SU-DHL-6 (cell line): Measurements from ENCODE around the gene EIF1.

Source experiments
- H2AFZ ChIP-seq: fragments of 200-600 bp; sonication (generic); 2 replicates; pipeline ENCODE4 v1.6.1; 2014; ENCODE audit warnings: low read depth, mild to moderate bottlenecking, moderate library complexity, mixed read lengths, antibody characterized with exemption, low read length; ENCODE audit not compliant: severe bottlenecking
- H3F3A ChIP-seq: fragments of 200-600 bp; shearing (Covaris generic); 2 replicates; pipeline ENCODE4 v1.6.0; 2016; ENCODE audit warnings: antibody characterized with exemption, mild to moderate bottlenecking; ENCODE audit not compliant: insufficient read depth
- H3K27ac ChIP-seq: fragments of 200-600 bp; sonication (generic); 2 replicates; pipeline ENCODE4 v1.5.1; 2016; ENCODE audit warnings: low read depth, mild to moderate bottlenecking, low read length, moderate library complexity, mixed read lengths
- H3K27me3 ChIP-seq: fragments of 200-600 bp; sonication (generic), shearing (Covaris generic); 2 replicates; pipeline ENCODE4 v1.6.0; 2014; ENCODE audit warnings: mild to moderate bottlenecking, low read length
- H3K36me3 ChIP-seq: fragments of 200-600 bp; sonication (generic); 2 replicates; pipeline ENCODE4 v1.6.1; 2014; ENCODE audit warnings: mild to moderate bottlenecking, low read length, mixed read lengths
- H3K4me2 ChIP-seq: fragments of 300-600, 200-600 bp; shearing (Covaris generic), sonication (generic); 2 replicates; pipeline ENCODE4 v1.6.0; 2014; ENCODE audit warnings: low read length, low read depth, mild to moderate bottlenecking; ENCODE audit not compliant: poor library complexity, severe bottlenecking
- H3K4me3 ChIP-seq: fragments of 200-600 bp; sonication (generic); 2 replicates; pipeline ENCODE4 v1.5.1; 2014; ENCODE audit warnings: antibody characterized with exemption, low read length, mild to moderate bottlenecking, mixed read lengths; ENCODE audit not compliant: insufficient read depth, poor library complexity, severe bottlenecking
- H3K79me2 ChIP-seq: fragments of 200-600 bp; sonication (generic); 2 replicates; pipeline ENCODE4 v1.6.1; 2014; ENCODE audit warnings: mild to moderate bottlenecking, low read length, moderate library complexity; ENCODE audit not compliant: insufficient read depth
- H3K9ac ChIP-seq: fragments of 200-600 bp; sonication (generic); 2 replicates; pipeline ENCODE4 v1.7.0; 2014; ENCODE audit warnings: mild to moderate bottlenecking, low read length
- H3K9me2 ChIP-seq: fragments of 200-600 bp; sonication (generic); replicated peaks from 2 replicates; pipeline ENCODE4 v1.6.1; 2014; ENCODE audit warnings: low read length; ENCODE audit not compliant: insufficient read depth
- H3K9me3 ChIP-seq: fragments of 200-600 bp; sonication (generic); 2 replicates; pipeline ENCODE4 v1.6.1; 2014; ENCODE audit warnings: low read length, mixed read lengths; ENCODE audit not compliant: insufficient read depth
- H4K20me1 ChIP-seq: fragments of 200-600 bp; sonication (generic); 2 replicates; pipeline ENCODE4 v1.6.1; 2014; ENCODE audit warnings: low read depth, mild to moderate bottlenecking, antibody characterized with exemption, low read length, moderate library complexity, mixed read lengths
- CTCF ChIP-seq: fragments of 200-600 bp; sonication (generic); IDR thresholded peaks from one replicate; pipeline ENCODE4 v1.5.1; 2017; ENCODE audit warnings: antibody characterized with exemption, mild to moderate bottlenecking, low read length, moderate library complexity; ENCODE audit not compliant: insufficient read depth, poor library complexity, severe bottlenecking
- EZH2phosphoT487 ChIP-seq: fragments of 200-600 bp; sonication (generic), shearing (Covaris generic); conservative IDR thresholded peaks from 2 replicates; pipeline ENCODE4 v1.6.1; 2018; ENCODE audit warnings: mild to moderate bottlenecking, antibody characterized with exemption, low read length, moderate library complexity, mixed read lengths

The EIF1 gene

DNA sequence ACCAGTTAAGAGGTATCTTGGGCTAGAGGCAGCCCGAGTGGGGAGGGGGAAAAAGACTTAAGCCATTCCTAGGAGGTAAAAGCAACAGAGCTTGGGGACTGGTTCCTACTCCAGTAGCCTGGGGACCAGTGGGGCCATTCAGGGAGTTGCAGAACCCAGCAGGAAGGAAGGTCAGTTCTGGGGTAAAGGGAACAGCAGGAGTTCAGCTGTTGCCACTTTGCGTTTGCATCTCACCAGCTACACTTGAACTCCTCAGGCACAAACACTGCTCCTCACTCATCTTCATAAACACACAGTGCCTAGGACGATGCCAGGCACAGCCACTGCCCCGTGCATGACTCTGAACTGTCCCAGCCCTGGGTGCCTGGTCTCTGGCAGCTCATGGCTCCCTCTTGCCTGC is 41.8 kb downstream of the EIF1 start:
- no peak overlapping the region for H3K4me2 ChIP-seq
- H3K9me2 ChIP-seq, result no peaks in the 10 kb centered on the region
- TF ChIP-seq EZH2phosphoT487, result no peak
- TF ChIP-seq CTCF, result no peak
- H2AFZ ChIP-seq, result no peak overlapping the region
- no peaks in the 10 kb centered on the region for H3K79me2 ChIP-seq
- H3K36me3 ChIP-seq, result no peaks in the 10 kb centered on the region
- no peak overlapping the region for H3K4me3 ChIP-seq
- no peak overlapping the region for H3K9ac ChIP-seq
- no peaks in the 10 kb centered on the region for H3F3A ChIP-seq
- H3K27me3 ChIP-seq, result no peaks in the 10 kb centered on the region
- H3K27ac ChIP-seq, result no peak overlapping the region
- H3K9me3 ChIP-seq, result no peaks in the 10 kb centered on the region
- H4K20me1 ChIP-seq, result no peaks in the 10 kb centered on the region

- Histone ChIP-seq H3K27me3 (no peaks in the 10 kb centered on the region), H3K27ac (no peak overlapping the region), H3K79me2 (no peaks in the 10 kb centered on the region), H2AFZ (no peak overlapping the region), H3K4me2 (no peak overlapping the region), H3F3A (no peaks in the 10 kb centered on the region), H3K4me3 (no peak overlapping the region), H4K20me1 (no peaks in the 10 kb centered on the region), H3K36me3 (no peaks in the 10 kb centered on the region), H3K9ac (no peak overlapping the region), H3K9me3 (no peaks in the 10 kb centered on the region), H3K9me2 (no peaks in the 10 kb centered on the region)
- TF ChIP-seq EZH2phosphoT487, result no peak
- TF ChIP-seq CTCF, result no peak
Measured at GRCh38 chr17:41731836-41732235, 43.2 kb downstream of the EIF1 start.

DNA sequence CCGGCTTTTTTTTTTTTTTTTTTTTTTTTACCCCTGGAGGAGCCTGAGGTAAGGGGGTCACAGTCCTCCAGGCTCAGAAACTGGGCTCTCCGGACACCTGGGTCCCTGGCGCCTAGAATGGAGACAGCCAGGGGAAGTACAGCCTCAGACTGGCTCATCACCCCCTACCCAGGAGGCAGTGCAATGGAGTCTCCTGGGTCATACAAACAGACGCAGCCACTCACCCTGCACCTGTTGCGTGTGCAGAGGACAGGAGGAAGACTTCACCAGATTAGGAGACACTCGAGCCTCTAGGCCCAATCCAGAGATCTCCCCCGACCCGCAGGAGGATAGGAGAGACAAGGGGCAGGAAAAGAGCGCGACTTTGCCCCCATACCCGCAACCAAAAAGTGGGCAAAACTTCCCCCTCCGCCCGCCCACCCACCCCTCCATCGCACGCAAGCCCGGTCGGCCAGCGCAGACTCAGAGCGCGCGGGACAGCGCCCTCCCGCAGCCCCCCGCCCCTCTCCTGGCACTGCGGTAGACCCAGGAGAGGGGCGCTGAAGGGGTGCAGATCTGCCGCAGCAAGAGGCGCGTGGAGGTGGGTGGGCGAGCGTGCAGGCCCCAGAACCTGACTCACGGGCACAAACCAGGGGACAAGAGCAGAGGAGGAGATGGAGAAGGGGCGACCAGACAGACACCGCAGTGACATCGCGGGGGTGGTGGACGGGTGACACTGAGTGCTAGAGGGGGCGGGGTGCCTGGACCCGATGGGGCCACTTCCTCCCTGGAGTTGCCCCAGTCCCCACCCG is 44.9 kb downstream of the EIF1 start:
- Histone ChIP-seq H3K4me3 (no peak overlapping the region), H3K27ac (no peak overlapping the region), H3K9ac (no peak overlapping the region), H3K9me2 (no peaks in the 10 kb centered on the region), H3K9me3 (no peaks in the 10 kb centered on the region), H4K20me1 (no peaks in the 10 kb centered on the region), H3K4me2 (no peak overlapping the region), H3K79me2 (no peaks in the 10 kb centered on the region), H3K27me3 (no peaks in the 10 kb centered on the region), H3K36me3 (no peaks in the 10 kb centered on the region), H2AFZ (no peak overlapping the region), H3F3A (no peaks in the 10 kb centered on the region)
- TF ChIP-seq EZH2phosphoT487 (no peak), CTCF (no peak)
